Hippocampal formation (tissue), 2 donors: Measurements from ENCODE around the gene KIAA0753.

ENCODE experiments used
- DNase-seq, 2 donors: peaks; one replicate each; lab custom pipeline; 2025; lab: John Stamatoyannopoulos, UW

The KIAA0753 gene

GRCh38 chr17:6641247-6641863, 844 bp upstream of the KIAA0753 start:
- no peak for DNase-seq

GRCh38 chr17:6639586-6640535, 650 bp downstream of the KIAA0753 start:
- no peak for DNase-seq

GRCh38 chr17:6639014-6639585, 1.4 kb downstream of the KIAA0753 start:
- no peak for DNase-seq

GRCh38 chr17:6638046-6638908, 2.2 kb downstream of the KIAA0753 start:
- no peak for DNase-seq

- DNase-seq: no peak
These were observed 3.1 kb downstream of the KIAA0753 start for GRCh38 chr17:6637458-6637840.

GRCh38 chr17:6636616-6637457, 3.7 kb downstream of the KIAA0753 start:
- DNase-seq: no peak

GRCh38 chr17:6636105-6636504, 4.4 kb downstream of the KIAA0753 start:
- DNase-seq: no peak

- DNase-seq: no peak
These were observed 7.2 kb downstream of the KIAA0753 start for GRCh38 chr17:6633263-6633662.

GRCh38 chr17:6632530-6632929, 8.0 kb downstream of the KIAA0753 start:
- DNase-seq: no peak

- no peak for DNase-seq
These were observed 10.1 kb downstream of the KIAA0753 start for GRCh38 chr17:6630390-6630789.

GRCh38 chr17:6627019-6627418, 13.5 kb downstream of the KIAA0753 start:
- no peak for DNase-seq

- no peak for DNase-seq
These were observed 13.9 kb downstream of the KIAA0753 start for GRCh38 chr17:6626616-6627015.

- no peak for DNase-seq
These were observed 16.6 kb downstream of the KIAA0753 start for GRCh38 chr17:6623941-6624340.

- DNase-seq: no peak
These were observed 29.3 kb downstream of the KIAA0753 start for GRCh38 chr17:6611231-6611630.

GRCh38 chr17:6610011-6610410, 30.5 kb downstream of the KIAA0753 start:
- no peak for DNase-seq

- DNase-seq: no peak
These were observed 32.2 kb downstream of the KIAA0753 start for GRCh38 chr17:6608321-6608720.

- DNase-seq: no peak
These were observed 35.4 kb downstream of the KIAA0753 start for GRCh38 chr17:6605142-6605541.

- no peak for DNase-seq
These were observed 36.7 kb downstream of the KIAA0753 start for GRCh38 chr17:6603744-6604325.

GRCh38 chr17:6602141-6602540, 38.4 kb downstream of the KIAA0753 start:
- DNase-seq: no peak

GRCh38 chr17:6599364-6599763, 41.1 kb downstream of the KIAA0753 start:
- peak in 1 of 2 donors; percentile 71 for DNase-seq

- DNase-seq: no peak
These were observed 42.8 kb downstream of the KIAA0753 start for GRCh38 chr17:6597727-6598126.
